ENCODE measurements around the gene PNKP. TPM values are rescaled to one million over a fixed set of nuclear protein-coding genes. Genes with fewer than 3 reads are reported as not detected.
A peak's percentile ranks its signal among the peaks of the same experiment; 100 is the strongest.

Gene PNKP
- total RNA-seq, 2 donors from 2014 or later, result 161 to 163 TPM

GRCh38 chr19:49874503-49875157, 7.3 kb upstream of the PNKP start:
- Histone ChIP-seq H3K9me3 (ENCODE audit: control insufficient read depth, low read length) (no peaks in the 10 kb centered on the region), H3K36me3 (ENCODE audit: control insufficient read depth, insufficient read depth, low read length) (peaks cover 15% of the 10 kb centered on the region), H3K4me1 (ENCODE audit: control insufficient read depth, insufficient read depth, low read length) (peaks cover 4% of the 10 kb centered on the region), H3K27me3 (ENCODE audit: control insufficient read depth, insufficient read depth, low read length, poor library complexity, severe bottlenecking) (no peaks in the 10 kb centered on the region), H3K9ac (ENCODE audit: extremely low read depth, low read length, poor library complexity, severe bottlenecking) (no peak overlapping the region), H3K4me3 (ENCODE audit: low read length) (peak overlapping the region; percentile 96), H3K27ac (ENCODE audit: low read depth, low read length) (no peak overlapping the region)
- Mint-ChIP-seq H3K4me3 (no peak overlapping the region), H3K27ac (no peak overlapping the region), H3K27me3 (ENCODE audit: insufficient read depth) (no peaks in the 10 kb centered on the region), H3K9me3 (no peaks in the 10 kb centered on the region), H3K36me3 (ENCODE audit: low read depth) (peaks cover 22% of the 10 kb centered on the region), H3K4me1 (peaks cover 13% of the 10 kb centered on the region)
- no peak for TF ChIP-seq CTCF (conservative IDR thresholded peaks at IDR 0.05)
- 93% methylated on average over 10 to 11 of the region's 11 CpGs for WGBS, 2 experiments (ENCODE audit: insufficient coverage in 1 of 2, insufficient read length in 1 of 2)
- DNase-seq, result no peak

DNA sequence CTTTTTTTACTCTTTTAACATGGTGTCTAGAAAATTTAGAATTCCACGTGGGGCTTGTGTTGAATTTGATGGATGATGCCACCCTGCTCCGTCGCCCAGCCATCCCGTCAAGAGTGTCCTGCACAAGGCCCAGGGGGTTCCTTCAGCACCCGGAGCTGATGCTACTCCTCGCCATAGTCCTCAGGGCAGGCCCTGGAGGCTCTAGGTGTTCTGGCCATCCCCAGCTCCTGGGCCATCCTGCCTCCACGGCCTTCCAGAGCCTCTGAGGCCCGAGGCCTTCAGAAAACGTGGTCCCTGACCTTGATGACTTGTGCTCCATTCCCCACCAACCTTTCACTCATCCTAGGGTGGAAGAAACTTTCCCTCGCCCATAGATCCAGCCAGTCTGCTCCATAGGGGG, 6.5 kb upstream of the PNKP start:
- no peak overlapping the region for H3K4me3 Mint-ChIP-seq
- 86 to 91% methylated on average over 6 to 10 of the region's 10 CpGs for WGBS, 2 experiments (ENCODE audit: insufficient coverage in 1 of 2, insufficient read length in 1 of 2)
- Histone ChIP-seq H3K36me3 (ENCODE audit: control insufficient read depth, insufficient read depth, low read length) (peaks cover 7% of the 10 kb centered on the region), H3K4me1 (ENCODE audit: control insufficient read depth, insufficient read depth, low read length) (peaks cover 4% of the 10 kb centered on the region), H3K9me3 (ENCODE audit: control insufficient read depth, low read length) (no peaks in the 10 kb centered on the region), H3K27me3 (ENCODE audit: control insufficient read depth, insufficient read depth, low read length, poor library complexity, severe bottlenecking) (no peaks in the 10 kb centered on the region), H3K4me3 (ENCODE audit: low read length) (no peak overlapping the region), H3K9ac (ENCODE audit: extremely low read depth, low read length, poor library complexity, severe bottlenecking) (no peak overlapping the region), H3K27ac (ENCODE audit: low read depth, low read length) (no peak overlapping the region)
- H3K9me3 Mint-ChIP-seq, result no peaks in the 10 kb centered on the region
- no peak for TF ChIP-seq CTCF (conservative IDR thresholded peaks at IDR 0.05)
- H3K27me3 Mint-ChIP-seq (ENCODE audit: insufficient read depth), result no peaks in the 10 kb centered on the region
- no peak overlapping the region for H3K27ac Mint-ChIP-seq
- peaks cover 16% of the 10 kb centered on the region for H3K36me3 Mint-ChIP-seq (ENCODE audit: low read depth)
- no peak for DNase-seq
- peaks cover 13% of the 10 kb centered on the region for H3K4me1 Mint-ChIP-seq

GRCh38 chr19:49873129-49873521, 5.7 kb upstream of the PNKP start:
- H3K9ac ChIP-seq (ENCODE audit: extremely low read depth, low read length, poor library complexity, severe bottlenecking), result no peak overlapping the region
- peaks cover 4% of the 10 kb centered on the region for H3K4me1 ChIP-seq (ENCODE audit: control insufficient read depth, insufficient read depth, low read length)
- TF ChIP-seq CTCF (conservative IDR thresholded peaks at IDR 0.05), result no peak
- H3K4me1 Mint-ChIP-seq, result peaks cover 11% of the 10 kb centered on the region
- no peak for DNase-seq
- peaks cover 6% of the 10 kb centered on the region for H3K36me3 ChIP-seq (ENCODE audit: control insufficient read depth, insufficient read depth, low read length)
- H3K36me3 Mint-ChIP-seq (ENCODE audit: low read depth), result peaks cover 13% of the 10 kb centered on the region
- no peaks in the 10 kb centered on the region for H3K9me3 ChIP-seq (ENCODE audit: control insufficient read depth, low read length)
- H3K4me3 ChIP-seq (ENCODE audit: low read length), result no peak overlapping the region
- no peaks in the 10 kb centered on the region for H3K27me3 Mint-ChIP-seq (ENCODE audit: insufficient read depth)
- H3K9me3 Mint-ChIP-seq, result peaks cover 3% of the 10 kb centered on the region
- H3K27ac Mint-ChIP-seq, result no peak overlapping the region
- no peaks in the 10 kb centered on the region for H3K27me3 ChIP-seq (ENCODE audit: control insufficient read depth, insufficient read depth, low read length, poor library complexity, severe bottlenecking)
- no peak overlapping the region for H3K4me3 Mint-ChIP-seq
- H3K27ac ChIP-seq (ENCODE audit: low read depth, low read length), result no peak overlapping the region
- WGBS, 2 experiments (ENCODE audit: insufficient coverage in 1 of 2, insufficient read length in 1 of 2), result 95 to 98% methylated on average over 4 to 29 of the region's 29 CpGs

Data from endodermal cell (in vitro differentiated cells).